PC-9 (cell line): ENCODE results near the gene PITX1. TPM values are rescaled to one million over a fixed set of nuclear protein-coding genes. Genes with fewer than 3 reads are reported as not detected.

Experiments used
- BruUV-seq: library from RNA; stranded (reverse); fragments of 400-500 nt; replicated peaks from 2 replicates; lab custom pipeline; 2021; lab: Mats Ljungman, UMichigan
- CTCF ChIA-PET: fragments of 300-600 bp; sonication (Branson Sonifier 250); formaldehyde crosslinking; loops from one replicate; lab custom pipeline; 2022; ENCODE audit warnings: antibody characterized with exemption; lab: Charles Lee
- POLR2A ChIA-PET: fragments of 300-600 bp; sonication (Branson Sonifier 250); formaldehyde crosslinking; loops from one replicate; lab custom pipeline; 2022; ENCODE audit warnings: antibody characterized with exemption; ENCODE audit not compliant: unreplicated experiment; lab: Charles Lee
- DNase-seq, 2 experiments: peaks; one replicate each; pipeline versions ENCODE4 v3.0.0 to v3.0.0-alpha.2; 2015 to 2022; ENCODE audit warnings: mixed read lengths in 1 of 2
- H2AFZ ChIP-seq: fragments of 200-600 bp; sonication (generic); 2 replicates; pipeline ENCODE4 v1.8.1; 2017; ENCODE audit warnings: antibody characterized with exemption
- H3F3A ChIP-seq: fragments of 200-600 bp; sonication (generic); 2 replicates; pipeline ENCODE4 v1.8.1; 2017; ENCODE audit warnings: antibody characterized with exemption, mild to moderate bottlenecking, low read depth; ENCODE audit not compliant: insufficient read depth
- H3K27ac ChIP-seq: fragments of 200-600 bp; sonication (generic); 2 replicates; pipeline ENCODE4 v1.6.1; 2016; ENCODE audit warnings: mixed run types
- H3K27me3 ChIP-seq: fragments of 200-600 bp; sonication (generic); 2 replicates; pipeline ENCODE4 v1.6.1; 2016; ENCODE audit warnings: low read depth, mixed run types; ENCODE audit not compliant: insufficient read depth
- H3K36me3 ChIP-seq: fragments of 200-600 bp; sonication (generic); 2 replicates; pipeline ENCODE4 v1.6.1; 2016; ENCODE audit warnings: low read depth, mixed run types
- H3K4me1 ChIP-seq: fragments of 200-600 bp; sonication (generic); replicated peaks from 2 replicates; pipeline ENCODE4 v1.6.1; 2016; ENCODE audit warnings: mixed run types; ENCODE audit not compliant: insufficient read depth
- H3K4me2 ChIP-seq: fragments of 200-600 bp; sonication (generic); 2 replicates; pipeline ENCODE4 v1.6.1; 2017; ENCODE audit warnings: mixed run types
- H3K4me3 ChIP-seq: fragments of 200-600 bp; sonication (generic); 2 replicates; pipeline ENCODE4 v1.6.1; 2016; ENCODE audit warnings: mixed run types
- H3K79me2 ChIP-seq: fragments of 200-600 bp; sonication (generic); 2 replicates; pipeline ENCODE4 v1.6.1; 2017; ENCODE audit warnings: low read depth, mixed run types
- H3K9me2 ChIP-seq: fragments of 200-600 bp; sonication (generic); 2 replicates; pipeline ENCODE4 v1.8.1; 2017; ENCODE audit warnings: mild to moderate bottlenecking; ENCODE audit not compliant: insufficient read depth
- H3K9me3 ChIP-seq: fragments of 200-600 bp; sonication (generic); 2 replicates; pipeline ENCODE4 v1.8.1; 2016; ENCODE audit warnings: low read depth; ENCODE audit not compliant: insufficient read depth
- H4K20me1 ChIP-seq: fragments of 200-600 bp; sonication (generic); 2 replicates; pipeline ENCODE4 v1.8.1; 2017; ENCODE audit not compliant: insufficient read depth
- EZH2 ChIP-seq: fragments of 200-600 bp; sonication (generic); IDR thresholded peaks from 2 replicates; pipeline ENCODE4 v1.8.0; 2017; ENCODE audit warnings: antibody characterized with exemption, low read depth
- intact Hi-C: fragments of 100-400 bp; cut with micrococcal nuclease; formaldehyde crosslinking; loops from one replicate; pipeline ENCODE4 v1.10.0; 2022; ENCODE audit not compliant: unreplicated experiment
- total RNA-seq: library from RNA; stranded (reverse); gene quantifications from 2 replicates; pipeline ENCODE4 v1.2.3, GENCODE V29; 2021
- TF ChIP-seq, protein P1 (sequence below): fragments of 200-600 bp; sonication (generic); conservative IDR thresholded peaks from 2 replicates; pipeline ENCODE4 v1.6.1; 2017; ENCODE audit warnings: mixed run types, antibody characterized with exemption, mild to moderate bottlenecking, moderate library complexity

The PITX1 gene
- total RNA-seq, 1 experiment from 2014 or later = 27.8 TPM

DNA sequence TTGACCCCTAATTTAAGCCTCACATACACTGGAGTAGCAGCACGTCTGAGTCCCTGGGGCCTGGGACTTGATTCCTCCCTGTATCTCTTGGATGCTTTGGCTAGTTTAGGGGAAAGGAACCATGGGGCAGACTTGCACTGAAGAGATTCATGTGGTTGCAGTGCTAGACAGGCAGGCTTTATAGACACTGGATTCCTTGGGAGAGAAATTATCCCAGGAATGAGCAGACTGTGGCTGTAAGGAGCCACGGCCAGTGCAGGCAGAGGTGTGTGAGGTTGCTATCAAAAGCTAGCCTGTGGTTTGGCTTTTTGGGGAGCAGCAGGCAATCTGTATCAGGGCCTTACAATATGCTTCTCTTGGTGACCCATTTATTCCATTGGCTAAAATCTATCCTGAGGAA lies 20.5 kb upstream of the PITX1 start:
- CTCF ChIA-PET = no interaction called here
- intact Hi-C loops = no loop called here
- no peaks in the 10 kb centered on the region for H3K36me3 ChIP-seq

DNA sequence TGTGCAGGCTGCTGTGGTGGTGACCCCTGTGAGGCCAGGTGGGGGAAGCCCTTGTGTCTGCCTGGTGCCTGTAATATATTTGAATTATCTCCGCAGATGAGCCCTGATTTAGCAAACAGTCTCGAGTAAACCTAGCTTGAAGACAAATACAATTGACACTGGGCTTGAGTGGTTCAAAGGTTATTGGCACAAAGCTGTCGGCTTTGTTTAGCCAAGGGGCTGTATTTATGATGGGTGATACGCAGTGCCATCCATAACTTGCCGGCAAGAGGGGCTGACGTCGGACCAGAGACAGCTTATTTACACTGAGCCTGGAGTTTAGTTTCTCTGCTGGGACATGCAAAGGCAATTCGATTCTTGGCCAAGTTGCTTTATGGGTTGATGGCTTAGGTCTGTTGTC lies 20.0 kb upstream of the PITX1 start:
- no peak overlapping the region for H2AFZ ChIP-seq
- no peak overlapping the region for H3K4me3 ChIP-seq
- no peak overlapping the region for H3K27ac ChIP-seq
- no peaks in the 10 kb centered on the region for H3K36me3 ChIP-seq
- TF ChIP-seq, protein P1, sequence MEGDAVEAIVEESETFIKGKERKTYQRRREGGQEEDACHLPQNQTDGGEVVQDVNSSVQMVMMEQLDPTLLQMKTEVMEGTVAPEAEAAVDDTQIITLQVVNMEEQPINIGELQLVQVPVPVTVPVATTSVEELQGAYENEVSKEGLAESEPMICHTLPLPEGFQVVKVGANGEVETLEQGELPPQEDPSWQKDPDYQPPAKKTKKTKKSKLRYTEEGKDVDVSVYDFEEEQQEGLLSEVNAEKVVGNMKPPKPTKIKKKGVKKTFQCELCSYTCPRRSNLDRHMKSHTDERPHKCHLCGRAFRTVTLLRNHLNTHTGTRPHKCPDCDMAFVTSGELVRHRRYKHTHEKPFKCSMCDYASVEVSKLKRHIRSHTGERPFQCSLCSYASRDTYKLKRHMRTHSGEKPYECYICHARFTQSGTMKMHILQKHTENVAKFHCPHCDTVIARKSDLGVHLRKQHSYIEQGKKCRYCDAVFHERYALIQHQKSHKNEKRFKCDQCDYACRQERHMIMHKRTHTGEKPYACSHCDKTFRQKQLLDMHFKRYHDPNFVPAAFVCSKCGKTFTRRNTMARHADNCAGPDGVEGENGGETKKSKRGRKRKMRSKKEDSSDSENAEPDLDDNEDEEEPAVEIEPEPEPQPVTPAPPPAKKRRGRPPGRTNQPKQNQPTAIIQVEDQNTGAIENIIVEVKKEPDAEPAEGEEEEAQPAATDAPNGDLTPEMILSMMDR = no peak
- no peak for TF ChIP-seq EZH2
- no TSS peak for BruUV-seq
- no peaks in the 10 kb centered on the region for H3K9me2 ChIP-seq
- no peak overlapping the region for H3K4me2 ChIP-seq
- H3F3A ChIP-seq = no peaks in the 10 kb centered on the region
- ChIA-PET CTCF (no interaction called here), POLR2A (no interaction called here)
- no peaks in the 10 kb centered on the region for H3K9me3 ChIP-seq
- no peaks in the 10 kb centered on the region for H3K27me3 ChIP-seq
- H3K4me1 ChIP-seq = peaks cover 11% of the 10 kb centered on the region
- intact Hi-C loops = no loop called here
- no peaks in the 10 kb centered on the region for H3K79me2 ChIP-seq
- H4K20me1 ChIP-seq = no peaks in the 10 kb centered on the region
- no peak for DNase-seq

More for the DNA sequence above, 20.5 kb upstream of the PITX1 start:
- no peak for TF ChIP-seq EZH2
- TF ChIP-seq, protein P1 = no peak
- H2AFZ ChIP-seq = no peak overlapping the region
- H3K27ac ChIP-seq = no peak overlapping the region
- H3K27me3 ChIP-seq = no peaks in the 10 kb centered on the region
- H3K4me3 ChIP-seq = no peak overlapping the region
- POLR2A ChIA-PET = no interaction called here
- H3K4me2 ChIP-seq = no peak overlapping the region
- H3K79me2 ChIP-seq = no peaks in the 10 kb centered on the region
- H3K9me2 ChIP-seq = no peaks in the 10 kb centered on the region
- no peaks in the 10 kb centered on the region for H4K20me1 ChIP-seq
- no peak for DNase-seq
- H3K9me3 ChIP-seq = no peaks in the 10 kb centered on the region
- H3K4me1 ChIP-seq = peaks cover 11% of the 10 kb centered on the region
- no peaks in the 10 kb centered on the region for H3F3A ChIP-seq
- BruUV-seq = no TSS peak

DNA sequence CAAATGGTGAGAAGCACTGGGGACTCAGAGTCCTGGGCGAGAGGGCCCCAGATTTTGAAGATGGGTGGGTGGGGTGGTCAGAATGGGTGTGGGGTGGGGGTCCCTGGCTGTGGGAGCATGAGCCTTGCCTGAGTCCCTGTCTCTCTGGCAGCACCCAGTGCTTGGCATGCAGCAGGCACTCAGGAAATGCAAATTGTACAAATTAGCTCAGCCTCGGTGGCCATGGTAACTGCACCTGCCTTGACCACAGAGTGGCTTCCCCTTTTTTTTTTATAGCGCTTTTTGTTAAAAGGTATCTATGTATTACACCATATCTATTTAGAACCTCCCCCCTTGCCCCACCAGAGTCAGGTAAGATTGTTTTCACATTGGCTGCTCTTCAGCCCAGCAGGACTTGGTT lies 19.2 kb upstream of the PITX1 start:
- ChIA-PET POLR2A (no interaction called here), CTCF (no interaction called here)
- TF ChIP-seq, protein P1 = no peak
- no peak for TF ChIP-seq EZH2
- H2AFZ ChIP-seq = no peak overlapping the region
- no peaks in the 10 kb centered on the region for H3K27me3 ChIP-seq
- H3K27ac ChIP-seq = no peak overlapping the region
- no peaks in the 10 kb centered on the region for H3F3A ChIP-seq
- H3K4me3 ChIP-seq = no peak overlapping the region
- peaks cover 13% of the 10 kb centered on the region for H3K4me1 ChIP-seq
- H3K9me2 ChIP-seq = no peaks in the 10 kb centered on the region
- intact Hi-C loops = no loop called here
- no TSS peak for BruUV-seq
- no peaks in the 10 kb centered on the region for H4K20me1 ChIP-seq
- no peaks in the 10 kb centered on the region for H3K36me3 ChIP-seq
- H3K9me3 ChIP-seq = no peaks in the 10 kb centered on the region
- H3K4me2 ChIP-seq = no peak overlapping the region
- no peaks in the 10 kb centered on the region for H3K79me2 ChIP-seq
- no peak for DNase-seq
